Activated CD4-positive, CD25-positive, alpha-beta regulatory T cell treated with anti-CD3 and anti-CD28 coated beads, Interleukin-2, amount 50 U/mL, for 72 hours (primary cell): ENCODE results near the gene VWA2.

ENCODE experiments used
- DNase-seq: peaks from one replicate; pipeline ENCODE4 v3.0.0; 2021

VWA2 gene

GRCh38 chr10:114239117-114239993, at the start of gene VWA2:
VWA2 (plus strand) TSS chr10:114239254; CDS start chr10:114248714, 9,460 bp downstream.
- no peak for DNase-seq

GRCh38 chr10:114189700-114190099, 49.4 kb upstream of the VWA2 start:
- no peak for DNase-seq

- no peak for DNase-seq
Measured at GRCh38 chr10:114195079-114195478, 44.0 kb upstream of the VWA2 start.

GRCh38 chr10:114199239-114199638, 39.8 kb upstream of the VWA2 start:
- no peak for DNase-seq

- no peak for DNase-seq
Measured at GRCh38 chr10:114202812-114203211, 36.2 kb upstream of the VWA2 start.

- DNase-seq = no peak
Measured at GRCh38 chr10:114206902-114207301, 32.2 kb upstream of the VWA2 start.

GRCh38 chr10:114207349-114207748, 31.7 kb upstream of the VWA2 start:
- DNase-seq = no peak

- DNase-seq = no peak
Measured at GRCh38 chr10:114208351-114208750, 30.7 kb upstream of the VWA2 start.

GRCh38 chr10:114212153-114212552, 26.9 kb upstream of the VWA2 start:
- DNase-seq = no peak

GRCh38 chr10:114215033-114215432, 24.0 kb upstream of the VWA2 start:
- no peak for DNase-seq

- no peak for DNase-seq
Measured at GRCh38 chr10:114220281-114220680, 18.8 kb upstream of the VWA2 start.

GRCh38 chr10:114221235-114221634, 17.8 kb upstream of the VWA2 start:
- no peak for DNase-seq

- DNase-seq = no peak
Measured at GRCh38 chr10:114223066-114223465, 16.0 kb upstream of the VWA2 start.

GRCh38 chr10:114228156-114228555, 10.9 kb upstream of the VWA2 start:
- DNase-seq = no peak

GRCh38 chr10:114232561-114233176, 6.4 kb upstream of the VWA2 start:
- no peak for DNase-seq

GRCh38 chr10:114233482-114233881, 5.6 kb upstream of the VWA2 start:
- no peak for DNase-seq

- DNase-seq = no peak
Measured at GRCh38 chr10:114234132-114234531, 4.9 kb upstream of the VWA2 start.

- DNase-seq = no peak
Measured at GRCh38 chr10:114239994-114240345, 916 bp downstream of the VWA2 start.

GRCh38 chr10:114242235-114242634, 3.2 kb downstream of the VWA2 start:
- DNase-seq = no peak

GRCh38 chr10:114243661-114244060, 4.6 kb downstream of the VWA2 start:
- DNase-seq = no peak

GRCh38 chr10:114244126-114244525, 5.1 kb downstream of the VWA2 start:
- DNase-seq = no peak

GRCh38 chr10:114245121-114245791, 6.2 kb downstream of the VWA2 start:
- no peak for DNase-seq

- no peak for DNase-seq
Measured at GRCh38 chr10:114246679-114247305, 7.7 kb downstream of the VWA2 start.
